Ovary (tissue), 3 donors: ENCODE results near the gene ITIH6.

ENCODE experiments used
- CTCF ChIP-seq, 3 donors: fragments of 450-650 bp in 2 of 3; fragments of 200-600 bp in 1 of 3; IDR thresholded peaks; one replicate each; pipeline versions ENCODE4 v1.5.1 to v1.8.0; 2016 to 2022; ENCODE audit warnings: antibody characterized with exemption in 3 of 3, mild to moderate bottlenecking in 1 of 3
- EP300 ChIP-seq: sonication (generic); formaldehyde crosslinking; IDR thresholded peaks from one replicate; pipeline ENCODE4 v1.6.1; 2017; ENCODE audit warnings: antibody characterized with exemption
- POLR2A ChIP-seq: fragments of 450-650 bp; IDR thresholded peaks from one replicate; pipeline ENCODE4 v1.6.1; 2017; ENCODE audit warnings: antibody characterized with exemption, mild to moderate bottlenecking, moderate library complexity
- donor health status: DM: no; HTN: no; CAD: no.

- TF ChIP-seq CTCF (IDR thresholded peaks at IDR 0.05) (no peak), EP300 (no peak), POLR2A (no peak)
Measured at GRCh38 chrX:54785901-54786300, 12.2 kb downstream of the ITIH6 start.
